Pons (tissue), 1 donor: ENCODE results near the gene BANF2.
A peak's percentile ranks its signal among the peaks of the same experiment; 100 is the strongest.

Source experiments
- DNase-seq: peaks from one replicate; pipeline ENCODE4 v3.0.0-alpha.2; 2016; ENCODE audit warnings: low spot score

Gene BANF2

GRCh38 chr20:17664025-17664633 is 35.6 kb upstream of the BANF2 start:
- DNase-seq: no peak

- no peak for DNase-seq
Measured at GRCh38 chr20:17665756-17666155, 34.0 kb upstream of the BANF2 start.

DNA sequence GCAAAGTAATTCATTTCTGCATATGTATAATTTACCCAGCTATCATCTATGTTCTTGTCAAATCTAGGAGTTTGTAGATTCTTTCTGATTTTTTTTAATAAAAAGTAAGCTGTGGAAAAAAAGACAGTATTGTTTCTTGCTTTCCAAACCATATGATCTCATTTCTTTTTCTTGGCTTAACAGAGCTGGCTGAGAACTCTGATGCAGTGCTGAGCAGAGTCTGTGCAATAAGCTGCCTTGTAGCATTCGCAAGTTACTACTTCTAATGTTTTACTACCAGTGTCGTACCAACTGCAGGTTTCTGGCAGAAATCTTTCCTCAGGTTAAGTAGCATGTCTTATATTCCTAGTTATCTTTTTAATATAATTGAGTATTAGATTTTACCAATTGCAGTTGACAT is 33.3 kb upstream of the BANF2 start:
- DNase-seq: peak; percentile 62

DNA sequence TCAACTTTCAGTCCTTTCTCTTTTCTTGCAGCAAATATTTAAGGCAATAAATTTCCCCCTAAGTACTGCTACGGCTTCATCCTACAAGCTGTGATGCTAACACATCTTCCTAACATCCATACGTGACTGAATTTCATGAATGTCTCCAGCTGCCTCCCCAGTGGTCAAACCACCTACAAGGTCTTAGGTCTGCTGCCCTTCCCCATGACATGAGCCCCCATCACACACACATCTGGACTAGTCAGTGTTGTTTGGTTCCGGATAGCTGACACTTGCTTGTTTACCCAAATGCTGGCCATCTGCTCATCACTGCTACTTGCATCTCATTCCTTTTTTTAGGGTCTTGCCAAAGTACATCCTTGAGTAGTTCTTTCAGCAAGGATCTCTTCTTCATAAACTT is 32.3 kb upstream of the BANF2 start:
- no peak for DNase-seq

GRCh38 chr20:17668432-17668831 is 31.3 kb upstream of the BANF2 start:
- no peak for DNase-seq

DNA sequence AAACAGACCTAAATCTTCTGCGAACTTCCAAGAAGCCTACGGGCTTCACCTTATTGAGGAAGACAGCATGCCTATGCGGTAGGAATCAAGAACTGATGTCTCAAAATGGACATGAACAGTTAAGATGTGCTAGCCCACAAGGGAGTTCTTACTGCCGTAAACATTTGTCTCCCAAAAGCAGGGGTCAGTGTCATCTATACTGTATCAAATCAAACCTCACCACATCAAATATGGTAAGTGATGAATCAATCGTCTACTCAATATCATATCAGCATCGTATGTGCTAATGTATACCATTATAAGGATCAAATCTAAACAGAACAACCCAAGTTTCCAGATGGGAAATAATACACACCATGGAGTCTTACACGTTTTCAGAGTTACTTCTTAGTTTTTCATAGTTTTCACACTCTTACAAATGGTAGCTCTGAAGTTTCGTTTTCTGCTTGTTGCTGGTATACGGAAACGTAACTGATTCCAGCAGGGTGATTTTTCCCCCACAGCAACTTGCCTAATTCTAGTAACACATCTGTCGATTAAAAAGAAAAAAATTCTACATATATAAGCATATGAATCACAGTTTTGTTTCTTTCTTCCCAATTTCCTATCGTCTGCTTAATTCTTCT is 30.3 kb upstream of the BANF2 start:
- DNase-seq: no peak

DNA sequence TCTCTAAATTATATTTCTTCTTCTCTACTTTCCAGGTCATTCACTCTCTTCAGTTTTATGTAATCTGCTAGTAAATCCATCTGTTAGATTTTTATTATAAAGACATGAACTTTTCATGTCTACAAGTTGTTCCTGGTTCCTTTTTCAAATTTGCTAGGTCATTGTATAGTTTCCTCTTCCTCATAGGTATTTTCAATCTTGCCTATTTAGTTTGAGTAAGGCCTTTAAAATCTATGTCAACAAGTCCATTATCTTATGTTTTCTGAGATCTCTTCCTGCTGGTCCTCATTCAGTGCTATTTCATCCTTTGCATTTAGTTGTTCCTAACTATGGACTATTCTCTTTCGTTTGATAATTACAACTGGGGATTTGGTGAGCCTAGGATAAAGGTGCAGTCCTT is 28.8 kb upstream of the BANF2 start:
- no peak for DNase-seq

GRCh38 chr20:17671565-17671964 is 28.2 kb upstream of the BANF2 start:
- no peak for DNase-seq

GRCh38 chr20:17673084-17673483 is 26.7 kb upstream of the BANF2 start:
- DNase-seq: no peak

DNA sequence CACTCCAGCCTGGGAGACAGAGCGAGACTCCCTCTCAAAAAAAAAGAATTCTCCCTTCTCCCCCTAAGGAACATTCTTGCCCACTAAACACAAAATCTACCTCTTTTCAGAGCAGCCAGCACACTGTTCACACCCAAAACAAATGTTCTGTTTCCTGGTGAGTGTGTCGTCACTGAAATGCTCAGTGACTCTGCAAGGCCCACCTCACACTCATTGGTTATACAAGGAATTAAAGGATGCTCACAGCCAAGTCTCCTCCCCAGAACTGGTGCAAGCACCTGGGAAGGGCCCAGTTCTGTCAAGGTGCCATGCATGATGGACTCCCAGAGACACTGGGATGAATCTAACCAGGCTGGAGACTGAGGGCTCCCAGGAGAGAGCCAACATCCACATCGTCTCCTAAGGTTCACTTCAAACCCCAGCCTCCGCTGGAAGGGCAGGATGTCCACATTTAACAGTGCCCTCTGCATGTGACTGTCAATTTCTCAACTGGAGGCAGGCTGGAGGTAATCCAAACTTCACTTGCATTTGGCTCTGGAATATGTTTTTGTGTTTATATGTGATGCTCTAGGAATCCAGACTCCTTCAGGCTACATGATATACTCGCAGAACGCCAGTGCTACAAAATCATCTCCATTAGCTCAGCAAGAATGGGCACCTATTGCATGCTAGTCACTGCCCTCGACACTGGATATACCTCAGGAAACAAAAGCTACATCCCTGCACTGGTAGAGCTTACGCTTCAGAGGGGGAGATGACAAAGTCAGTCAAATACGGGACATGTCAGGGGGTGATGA is 24.8 kb upstream of the BANF2 start:
- DNase-seq: no peak

- DNase-seq: no peak
Measured at GRCh38 chr20:17675519-17676377, 24.0 kb upstream of the BANF2 start.

- DNase-seq: no peak
Measured at GRCh38 chr20:17676378-17676759, 23.4 kb upstream of the BANF2 start.

DNA sequence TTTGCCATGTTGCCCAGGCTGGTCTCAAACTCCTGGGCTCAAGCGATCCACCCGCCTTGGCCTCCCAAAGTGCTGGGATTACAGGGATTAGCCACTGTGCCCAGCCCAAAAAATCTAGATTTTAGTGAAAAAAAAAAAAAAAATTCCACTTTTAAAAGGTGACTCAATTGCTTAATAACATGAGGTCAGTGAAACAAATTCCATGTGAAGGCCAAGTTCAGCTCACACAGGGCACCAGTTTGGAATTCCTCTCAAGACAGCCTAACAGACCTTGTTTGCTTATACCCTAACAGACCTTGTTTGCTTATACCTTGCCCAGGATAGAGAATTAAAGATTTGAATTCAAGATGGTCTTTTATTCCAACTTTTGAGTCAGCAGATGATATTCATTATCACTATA is 22.8 kb upstream of the BANF2 start:
- no peak for DNase-seq

DNA sequence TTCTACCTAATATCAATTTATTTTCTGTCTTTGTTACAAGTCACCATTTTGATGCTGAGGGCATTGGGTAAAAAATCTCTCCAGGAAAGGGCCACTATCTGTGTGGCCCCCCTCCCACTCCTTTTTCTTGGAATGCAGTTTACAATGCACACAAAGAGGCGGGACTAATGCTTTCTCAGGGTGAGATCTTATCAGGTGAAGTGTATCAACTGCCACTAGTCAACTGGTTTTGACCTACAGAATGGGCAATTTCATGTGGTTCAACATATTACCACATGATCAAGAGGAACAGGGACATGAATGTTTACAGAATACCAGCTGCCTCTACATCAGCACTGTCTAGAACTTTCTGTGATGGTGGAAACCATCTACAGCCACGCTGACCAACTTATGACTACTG is 21.5 kb upstream of the BANF2 start:
- DNase-seq: no peak

GRCh38 chr20:17678886-17679285 is 20.9 kb upstream of the BANF2 start:
- DNase-seq: no peak

DNA sequence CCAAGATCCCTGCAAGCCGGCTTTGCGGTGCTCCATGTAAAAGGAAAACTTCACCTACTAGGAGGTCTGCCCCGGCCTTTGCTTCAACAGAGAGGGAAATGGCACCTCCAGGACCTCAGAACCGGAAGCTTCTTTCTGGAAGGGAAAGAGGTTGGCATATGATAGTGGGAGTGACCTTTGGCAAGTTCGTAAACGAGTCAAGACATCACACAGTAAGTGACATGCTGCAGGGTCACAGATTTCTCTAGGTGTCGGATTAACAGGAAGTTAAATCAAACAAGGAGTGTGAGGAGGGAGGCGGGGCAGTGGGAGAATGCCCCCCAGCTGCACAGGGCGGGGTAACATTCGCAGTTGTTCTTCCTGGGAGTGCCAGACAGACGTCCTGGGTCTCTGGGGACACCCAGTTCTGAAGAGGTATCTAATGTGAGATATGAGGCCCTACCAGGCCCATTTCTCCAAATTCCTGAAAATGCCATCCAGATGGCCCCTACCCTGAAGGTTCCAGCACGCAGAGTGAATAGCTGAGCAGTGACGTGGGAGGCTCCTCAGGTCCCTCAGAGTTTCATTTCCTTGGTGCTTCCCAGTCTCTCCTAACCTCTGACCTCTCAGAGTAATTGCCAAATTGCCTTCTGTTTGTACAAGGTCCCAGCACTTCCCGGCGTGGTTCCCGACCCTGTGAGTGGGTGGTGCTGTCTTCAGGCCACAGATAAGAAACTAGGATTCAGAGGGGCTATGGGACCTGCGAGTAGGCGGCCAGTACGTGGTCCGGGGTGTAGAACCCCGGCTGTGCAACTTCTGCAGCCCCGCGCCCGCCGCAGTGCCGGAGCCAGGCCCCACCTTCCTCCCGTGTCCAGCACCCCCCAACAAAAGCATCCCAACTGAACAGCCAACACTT is 19.6 kb upstream of the BANF2 start:
- peak; percentile 57 for DNase-seq

- DNase-seq: peak; percentile 75
Measured at GRCh38 chr20:17680836-17681725, 18.7 kb upstream of the BANF2 start.

- DNase-seq: no peak
Measured at GRCh38 chr20:17681726-17682102, 18.1 kb upstream of the BANF2 start.

- peak; percentile 99 for DNase-seq
Measured at GRCh38 chr20:17682103-17682888, 17.5 kb upstream of the BANF2 start, which contains the start of gene RRBP1. Gene RRBP1, minus strand, starts transcription at chr20:17682242. Its CDS starts 21,735 bp downstream, at chr20:17660507.

GRCh38 chr20:17682889-17683198 is 16.9 kb upstream of the BANF2 start:
- DNase-seq: no peak
